Upper lobe of right lung (tissue), 1 donor: ENCODE results near the gene PLET1. TPM values are rescaled to one million over a fixed set of nuclear protein-coding genes. Genes with fewer than 3 reads are reported as not detected.

ENCODE experiments used
- ATAC-seq: fragments of 200-7000 bp; cut with Tn5 transposase; one replicate; pipeline ENCODE4 v1.9.1; 2020; ENCODE audit warnings: mild to moderate bottlenecking, moderate library complexity
- DNase-seq: peaks from one replicate; pipeline ENCODE4 v3.0.0-alpha.2; 2020
- H3K27ac ChIP-seq: fragments of 200-600 bp; one replicate; pipeline ENCODE4 v1.8.0; 2022
- H3K27me3 ChIP-seq: fragments of 200-600 bp; one replicate; pipeline ENCODE4 v1.8.0; 2022; ENCODE audit warnings: mild to moderate bottlenecking
- H3K36me3 ChIP-seq: fragments of 200-600 bp; one replicate; pipeline ENCODE4 v1.8.0; 2022
- H3K4me1 ChIP-seq: fragments of 200-600 bp; one replicate; pipeline ENCODE4 v1.8.0; 2022
- H3K4me3 ChIP-seq: fragments of 200-600 bp; one replicate; pipeline ENCODE4 v1.8.0; 2022; ENCODE audit warnings: mild to moderate bottlenecking
- H3K9me3 ChIP-seq: fragments of 200-600 bp; one replicate; pipeline ENCODE4 v1.8.0; 2022
- intact Hi-C: fragments of 100-400 bp; cut with DNase I; formaldehyde crosslinking; loops from one replicate; pipeline ENCODE4 v1.11.0; 2022
- total RNA-seq: library from RNA; stranded (reverse); fragmentation: NEBNext Ultra II Directional; extraction: Animal tissue kit (Norgen Biotek cat#: 25700); gene quantifications from one replicate; pipeline ENCODE4 v1.2.1, GENCODE V29; 2021
- TF ChIP-seq, protein P1 (sequence below): fragments of 200-600 bp; IDR thresholded peaks from one replicate; pipeline ENCODE4 v1.8.0; 2022; ENCODE audit warnings: antibody characterized with exemption
- donor health status: DM: no; HTN: yes; CAD: no; lungs with severe emphysema.

Gene PLET1
- total RNA-seq, 1 donor from 2014 or later: not detected

DNA sequence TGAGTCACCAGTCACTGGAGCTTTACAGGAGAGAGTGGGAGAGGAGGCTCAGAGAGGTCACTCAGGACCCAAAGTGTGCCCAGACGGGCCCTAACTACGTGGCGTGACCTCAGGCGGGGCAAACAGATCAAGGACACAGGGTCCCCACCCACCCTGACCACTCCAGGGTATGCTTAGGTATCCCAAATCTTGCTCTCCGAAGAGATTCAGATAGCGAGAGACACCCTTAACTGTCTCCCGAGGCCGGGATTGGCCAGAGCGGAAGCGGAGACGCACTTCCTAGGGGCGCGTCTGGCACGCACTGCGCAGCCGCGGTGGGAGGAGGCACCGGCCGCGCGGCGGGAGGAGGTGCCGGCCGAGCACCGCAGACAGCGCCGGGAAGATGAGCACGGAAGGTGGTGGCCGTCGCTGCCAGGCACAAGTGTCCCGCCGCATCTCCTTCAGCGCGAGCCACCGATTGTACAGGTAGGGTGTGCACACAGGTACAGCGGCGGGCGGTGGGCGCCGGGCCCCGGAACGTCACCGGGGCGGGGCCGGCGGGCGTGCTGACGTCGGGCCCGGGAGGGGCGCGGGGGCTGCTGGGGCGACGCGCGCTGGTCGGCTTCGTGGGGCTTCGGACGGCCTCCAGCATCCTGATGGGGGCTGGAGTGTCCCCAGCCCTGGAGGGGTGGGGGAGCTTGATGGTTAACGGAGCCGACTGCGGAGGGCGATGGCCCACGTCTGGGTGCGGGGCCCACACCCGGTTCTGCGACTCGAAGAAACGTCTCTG is 34.4 kb downstream of the PLET1 start, which contains the start of gene PTS:
Gene PTS, plus strand, starts transcription at position 367 of the 769 bp plus-strand sequence. Its CDS starts 16 bp downstream, at position 383.
- TF ChIP-seq, protein P1, sequence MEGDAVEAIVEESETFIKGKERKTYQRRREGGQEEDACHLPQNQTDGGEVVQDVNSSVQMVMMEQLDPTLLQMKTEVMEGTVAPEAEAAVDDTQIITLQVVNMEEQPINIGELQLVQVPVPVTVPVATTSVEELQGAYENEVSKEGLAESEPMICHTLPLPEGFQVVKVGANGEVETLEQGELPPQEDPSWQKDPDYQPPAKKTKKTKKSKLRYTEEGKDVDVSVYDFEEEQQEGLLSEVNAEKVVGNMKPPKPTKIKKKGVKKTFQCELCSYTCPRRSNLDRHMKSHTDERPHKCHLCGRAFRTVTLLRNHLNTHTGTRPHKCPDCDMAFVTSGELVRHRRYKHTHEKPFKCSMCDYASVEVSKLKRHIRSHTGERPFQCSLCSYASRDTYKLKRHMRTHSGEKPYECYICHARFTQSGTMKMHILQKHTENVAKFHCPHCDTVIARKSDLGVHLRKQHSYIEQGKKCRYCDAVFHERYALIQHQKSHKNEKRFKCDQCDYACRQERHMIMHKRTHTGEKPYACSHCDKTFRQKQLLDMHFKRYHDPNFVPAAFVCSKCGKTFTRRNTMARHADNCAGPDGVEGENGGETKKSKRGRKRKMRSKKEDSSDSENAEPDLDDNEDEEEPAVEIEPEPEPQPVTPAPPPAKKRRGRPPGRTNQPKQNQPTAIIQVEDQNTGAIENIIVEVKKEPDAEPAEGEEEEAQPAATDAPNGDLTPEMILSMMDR: no peak
- ATAC-seq: peak; percentile 98
- intact Hi-C loops: no loop called here
- Histone ChIP-seq H3K9me3 (no peaks in the 10 kb centered on the region), H3K27ac (peak within 1 kb of the TSS; percentile 97), H3K27me3 (no peaks in the 10 kb centered on the region), H3K36me3 (peaks cover 28% of the 10 kb centered on the region), H3K4me3 (peak within 1 kb of the TSS; percentile 86), H3K4me1 (peaks cover 11% of the 10 kb centered on the region)
- DNase-seq: peak; percentile 94

DNA sequence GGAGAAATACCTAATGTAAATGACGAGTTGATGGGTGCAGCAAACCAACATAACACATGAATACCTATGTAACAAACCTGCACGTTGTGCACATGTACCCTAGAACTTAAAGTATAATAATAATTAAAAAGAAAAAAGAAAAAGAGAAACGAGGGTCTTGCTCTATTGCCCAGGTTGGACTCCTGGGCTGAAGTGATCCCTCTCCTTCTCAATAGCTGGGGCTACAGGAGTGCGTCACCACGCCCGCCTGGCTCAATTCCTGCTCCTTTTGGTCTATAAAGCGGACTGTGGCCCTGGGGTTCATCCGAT is 35.0 kb downstream of the PLET1 start:
- DNase-seq (no peak), ATAC-seq (no peak)
- no peaks in the 10 kb centered on the region for H3K27me3 ChIP-seq
- peaks cover 15% of the 10 kb centered on the region for H3K4me1 ChIP-seq
- peaks cover 23% of the 10 kb centered on the region for H3K36me3 ChIP-seq
- H3K9me3 ChIP-seq: no peaks in the 10 kb centered on the region
- H3K4me3 ChIP-seq: peak overlapping the region; percentile 86
- TF ChIP-seq, protein P1: no peak
- peak overlapping the region; percentile 97 for H3K27ac ChIP-seq
- intact Hi-C loops: no loop called here

DNA sequence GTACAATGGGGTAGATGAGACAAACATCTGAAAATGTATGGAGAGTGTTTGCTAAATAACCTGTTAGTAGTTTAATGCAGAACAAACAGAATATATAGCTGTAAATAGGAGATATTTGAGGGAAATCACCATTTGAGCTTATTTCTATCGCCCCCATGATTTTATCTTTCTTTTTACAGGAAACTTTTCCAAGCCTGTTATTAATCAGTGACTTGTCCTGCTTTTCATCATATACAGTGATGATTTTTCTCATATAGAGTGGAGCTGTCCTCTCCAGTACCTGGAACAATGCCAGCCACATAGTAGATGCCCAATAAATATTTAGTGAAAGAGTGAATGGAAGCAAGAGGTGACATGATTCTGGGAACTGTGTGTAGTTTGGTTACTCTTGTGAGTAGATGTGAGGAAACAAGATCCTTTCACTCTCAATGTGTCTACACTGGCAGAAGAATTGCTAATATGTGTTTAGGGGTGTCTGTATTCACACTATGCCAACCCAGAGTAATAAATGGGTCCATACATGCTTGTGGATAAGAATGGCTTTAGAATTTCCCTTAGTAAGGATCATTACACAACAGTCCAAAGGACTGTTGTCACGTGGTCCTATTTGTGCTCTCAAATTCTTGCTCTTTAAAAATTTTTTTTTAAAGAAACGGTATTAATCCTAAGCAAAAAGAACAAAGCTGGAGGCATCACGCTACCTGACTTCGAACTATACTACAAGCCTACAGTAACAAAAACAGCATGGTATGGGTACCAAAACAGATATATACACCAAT is 36.7 kb downstream of the PLET1 start:
- TF ChIP-seq, protein P1: no peak
- intact Hi-C loops: no loop called here
- no peak for ATAC-seq
- DNase-seq: no peak
- Histone ChIP-seq H3K27ac (no peak overlapping the region), H3K36me3 (peaks cover 5% of the 10 kb centered on the region), H3K4me3 (no peak overlapping the region), H3K27me3 (no peaks in the 10 kb centered on the region), H3K9me3 (no peaks in the 10 kb centered on the region), H3K4me1 (peaks cover 15% of the 10 kb centered on the region)

DNA sequence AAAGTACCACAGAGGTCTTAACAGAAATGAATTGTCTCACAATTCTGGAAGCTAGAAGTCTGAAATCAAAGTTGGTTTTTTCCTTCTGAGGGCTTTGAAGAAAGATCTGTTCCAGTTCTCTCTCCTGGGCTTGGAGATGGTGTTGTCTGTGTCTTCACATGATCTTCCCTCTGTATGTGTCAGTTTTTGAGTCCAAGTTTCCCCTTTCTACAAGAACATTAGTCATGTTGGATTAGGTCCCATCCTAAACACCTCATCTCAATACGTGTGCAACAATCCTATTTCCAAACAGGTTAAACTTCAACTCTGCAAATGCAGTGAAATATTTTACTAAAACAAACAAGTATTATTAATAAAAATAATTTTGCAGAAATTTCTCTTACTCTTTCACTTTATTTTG is 37.5 kb downstream of the PLET1 start:
- ATAC-seq (no peak), DNase-seq (no peak)
- Histone ChIP-seq H3K9me3 (no peaks in the 10 kb centered on the region), H3K36me3 (no peaks in the 10 kb centered on the region), H3K27ac (no peak overlapping the region), H3K4me1 (peaks cover 15% of the 10 kb centered on the region), H3K27me3 (no peaks in the 10 kb centered on the region), H3K4me3 (no peak overlapping the region)
- intact Hi-C loops: no loop called here
- TF ChIP-seq, protein P1: no peak

DNA sequence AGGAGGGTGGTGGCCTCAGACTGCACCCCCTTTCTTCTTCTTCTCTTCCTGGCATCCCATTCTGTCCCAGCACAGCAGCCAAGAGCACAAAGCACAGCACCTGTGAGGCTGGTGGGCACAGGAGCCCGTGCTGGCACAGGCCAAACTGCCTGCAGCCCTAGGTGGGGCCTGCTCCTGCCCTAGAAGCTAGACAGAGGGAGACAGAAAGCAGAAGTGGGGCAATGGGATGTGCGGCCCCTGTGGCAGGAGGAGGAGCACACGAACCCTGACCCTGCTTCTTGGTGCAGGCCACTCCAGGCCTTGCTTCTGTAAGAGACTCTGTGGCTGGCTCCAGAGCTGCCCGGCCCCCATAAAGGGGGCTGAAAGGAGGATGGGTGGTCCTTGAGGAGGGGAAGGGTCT is 38.4 kb downstream of the PLET1 start:
- H3K4me3 ChIP-seq: no peak overlapping the region
- H3K36me3 ChIP-seq: no peaks in the 10 kb centered on the region
- peak overlapping the region; percentile 24 for H3K27ac ChIP-seq
- TF ChIP-seq, protein P1: no peak
- intact Hi-C loops: no loop called here
- DNase-seq: no peak
- ATAC-seq: no peak
- no peaks in the 10 kb centered on the region for H3K9me3 ChIP-seq
- H3K27me3 ChIP-seq: no peaks in the 10 kb centered on the region
- H3K4me1 ChIP-seq: peaks cover 12% of the 10 kb centered on the region
